Subcutaneous abdominal adipose tissue (tissue), 5 donors: ENCODE results near the gene MYADML2.

ENCODE experiments used
- H3K27ac ChIP-seq: one replicate; pipeline ENCODE4 v1.7.0; 2013; ENCODE audit warnings: low read depth, mild to moderate bottlenecking, inconsistent platforms, low read length, moderate library complexity
- H3K27me3 ChIP-seq, 5 donors: one replicate each; pipeline ENCODE4 v1.7.0; 2013; ENCODE audit warnings: low read length in 5 of 5, inconsistent platforms in 1 of 5; ENCODE audit not compliant: control insufficient read depth in 5 of 5, insufficient read depth in 4 of 5
- H3K36me3 ChIP-seq, 5 donors: one replicate each; pipeline ENCODE4 v1.7.0; 2013; ENCODE audit warnings: low read length in 5 of 5; ENCODE audit not compliant: control insufficient read depth in 5 of 5, insufficient read depth in 5 of 5
- H3K4me1 ChIP-seq, 5 donors: one replicate each; pipeline ENCODE4 v1.7.0; 2013; ENCODE audit warnings: low read length in 5 of 5, mild to moderate bottlenecking in 3 of 5, moderate library complexity in 1 of 5; ENCODE audit not compliant: control insufficient read depth in 5 of 5, insufficient read depth in 5 of 5
- H3K4me3 ChIP-seq, 5 donors: one replicate each; pipeline ENCODE4 v1.7.0; 2013; ENCODE audit warnings: low read length in 5 of 5, low read depth in 1 of 5
- H3K9ac ChIP-seq, 5 donors: one replicate each; pipeline ENCODE4 v1.7.0; 2013; ENCODE audit warnings: low read length in 5 of 5, mild to moderate bottlenecking in 4 of 5, moderate library complexity in 3 of 5
- H3K9me3 ChIP-seq, 5 donors: one replicate each; pipeline ENCODE4 v1.7.0; 2013; ENCODE audit warnings: low read length in 5 of 5; ENCODE audit not compliant: control insufficient read depth in 5 of 5
- donor health status: healthy.
- donor health status: healthy.
- donor health status: healthy.
- donor health status: healthy.
- donor health status: healthy.

Gene MYADML2

GRCh38 chr17:81966343-81967243, 19.6 kb upstream of the MYADML2 start:
- Histone ChIP-seq H3K27me3 (peaks cover 12 to 40% (median 23%) of the 10 kb centered on the region in 5 donors), H3K9ac (no peak overlapping the region), H3K27ac (no peak overlapping the region), H3K4me3 (no peak overlapping the region), H3K9me3 (no peaks in the 10 kb centered on the region), H3K36me3 (no peaks in the 10 kb centered on the region), H3K4me1 (peaks cover 0 to 25% (median 23%) of the 10 kb centered on the region in 5 donors)

- H3K27ac ChIP-seq, result no peak overlapping the region
- peaks cover 22 to 44% (median 29%) of the 10 kb centered on the region in 5 donors for H3K27me3 ChIP-seq
- no peak overlapping the region for H3K9ac ChIP-seq
- H3K9me3 ChIP-seq, result no peaks in the 10 kb centered on the region
- no peak overlapping the region for H3K4me3 ChIP-seq
- peaks cover 0 to 40% (median 32%) of the 10 kb centered on the region in 5 donors for H3K4me1 ChIP-seq
- H3K36me3 ChIP-seq, result no peaks in the 10 kb centered on the region
Observed at GRCh38 chr17:81964081-81964849, 17.2 kb upstream of the MYADML2 start.

- H3K27ac ChIP-seq, result no peak overlapping the region
- no peak overlapping the region for H3K9ac ChIP-seq
- no peaks in the 10 kb centered on the region for H3K36me3 ChIP-seq
- H3K4me3 ChIP-seq, result no peak overlapping the region
- no peaks in the 10 kb centered on the region for H3K9me3 ChIP-seq
- H3K27me3 ChIP-seq, result peaks cover 34 to 59% (median 44%) of the 10 kb centered on the region in 5 donors
- peaks cover 0 to 34% (median 23%) of the 10 kb centered on the region in 5 donors for H3K4me1 ChIP-seq
Observed at GRCh38 chr17:81962499-81963441, 15.7 kb upstream of the MYADML2 start.

GRCh38 chr17:81961521-81962498, 14.8 kb upstream of the MYADML2 start:
- Histone ChIP-seq H3K27ac (no peak overlapping the region), H3K9me3 (no peaks in the 10 kb centered on the region), H3K4me1 (peaks cover 0 to 25% (median 14%) of the 10 kb centered on the region in 5 donors), H3K4me3 (no peak overlapping the region), H3K27me3 (peaks cover 37 to 69% (median 51%) of the 10 kb centered on the region in 5 donors), H3K9ac (no peak overlapping the region), H3K36me3 (no peaks in the 10 kb centered on the region)

GRCh38 chr17:81961087-81961511, 14.1 kb upstream of the MYADML2 start, which contains the start of gene NOTUM:
TSS of gene NOTUM (minus strand) at chr17:81961187. CDS start at chr17:81960909, 278 bp downstream.
- Histone ChIP-seq H3K9ac (no peak within 1 kb of the TSS), H3K4me1 (peaks cover 0 to 20% (median 12%) of the 10 kb centered on the region in 5 donors), H3K27ac (no peak within 1 kb of the TSS), H3K9me3 (no peaks in the 10 kb centered on the region), H3K27me3 (peaks cover 42 to 76% (median 58%) of the 10 kb centered on the region in 5 donors), H3K36me3 (no peaks in the 10 kb centered on the region), H3K4me3 (peak within 1 kb of the TSS in 3 of 5 donors; percentile 31 to 58 (median 55))

GRCh38 chr17:81960130-81960958, 13.3 kb upstream of the MYADML2 start:
- H3K36me3 ChIP-seq, result no peaks in the 10 kb centered on the region
- H3K9ac ChIP-seq, result no peak overlapping the region
- no peaks in the 10 kb centered on the region for H3K9me3 ChIP-seq
- H3K4me3 ChIP-seq, result peak overlapping the region in 3 of 5 donors; percentile 31 to 58 (median 55)
- H3K27ac ChIP-seq, result no peak overlapping the region
- H3K27me3 ChIP-seq, result peaks cover 40 to 78% (median 59%) of the 10 kb centered on the region in 5 donors
- H3K4me1 ChIP-seq, result peaks cover 0 to 20% (median 12%) of the 10 kb centered on the region in 5 donors

- Histone ChIP-seq H3K9ac (no peak overlapping the region), H3K4me1 (peaks cover 0 to 20% (median 12%) of the 10 kb centered on the region in 5 donors), H3K9me3 (no peaks in the 10 kb centered on the region), H3K4me3 (peak overlapping the region in 3 of 5 donors; percentile 31 to 58 (median 55)), H3K27me3 (peaks cover 40 to 76% (median 61%) of the 10 kb centered on the region in 5 donors), H3K36me3 (no peaks in the 10 kb centered on the region), H3K27ac (no peak overlapping the region)
Observed at GRCh38 chr17:81959362-81960129, 12.5 kb upstream of the MYADML2 start.
